PC-9 (cell line): ENCODE data around the gene GNG8. TPM values are rescaled to one million over a fixed set of nuclear protein-coding genes. Genes with fewer than 3 reads are reported as not detected.

Experiments
- BruUV-seq: library from RNA; stranded (reverse); fragments of 400-500 nt; replicated peaks from 2 replicates; lab custom pipeline; 2021; lab: Mats Ljungman, UMichigan
- CTCF ChIA-PET: fragments of 300-600 bp; sonication (Branson Sonifier 250); formaldehyde crosslinking; loops from one replicate; lab custom pipeline; 2022; ENCODE audit warnings: antibody characterized with exemption; lab: Charles Lee
- POLR2A ChIA-PET: fragments of 300-600 bp; sonication (Branson Sonifier 250); formaldehyde crosslinking; loops from one replicate; lab custom pipeline; 2022; ENCODE audit warnings: antibody characterized with exemption; ENCODE audit not compliant: unreplicated experiment; lab: Charles Lee
- DNase-seq, 2 experiments: peaks; one replicate each; pipeline versions ENCODE4 v3.0.0 to v3.0.0-alpha.2; 2015 to 2022; ENCODE audit warnings: mixed read lengths in 1 of 2
- H2AFZ ChIP-seq: fragments of 200-600 bp; sonication (generic); 2 replicates; pipeline ENCODE4 v1.8.1; 2017; ENCODE audit warnings: antibody characterized with exemption
- H3F3A ChIP-seq: fragments of 200-600 bp; sonication (generic); 2 replicates; pipeline ENCODE4 v1.8.1; 2017; ENCODE audit warnings: antibody characterized with exemption, mild to moderate bottlenecking, low read depth; ENCODE audit not compliant: insufficient read depth
- H3K27ac ChIP-seq: fragments of 200-600 bp; sonication (generic); 2 replicates; pipeline ENCODE4 v1.6.1; 2016; ENCODE audit warnings: mixed run types
- H3K27me3 ChIP-seq: fragments of 200-600 bp; sonication (generic); 2 replicates; pipeline ENCODE4 v1.6.1; 2016; ENCODE audit warnings: low read depth, mixed run types; ENCODE audit not compliant: insufficient read depth
- H3K36me3 ChIP-seq: fragments of 200-600 bp; sonication (generic); 2 replicates; pipeline ENCODE4 v1.6.1; 2016; ENCODE audit warnings: low read depth, mixed run types
- H3K4me1 ChIP-seq: fragments of 200-600 bp; sonication (generic); replicated peaks from 2 replicates; pipeline ENCODE4 v1.6.1; 2016; ENCODE audit warnings: mixed run types; ENCODE audit not compliant: insufficient read depth
- H3K4me2 ChIP-seq: fragments of 200-600 bp; sonication (generic); 2 replicates; pipeline ENCODE4 v1.6.1; 2017; ENCODE audit warnings: mixed run types
- H3K4me3 ChIP-seq: fragments of 200-600 bp; sonication (generic); 2 replicates; pipeline ENCODE4 v1.6.1; 2016; ENCODE audit warnings: mixed run types
- H3K79me2 ChIP-seq: fragments of 200-600 bp; sonication (generic); 2 replicates; pipeline ENCODE4 v1.6.1; 2017; ENCODE audit warnings: low read depth, mixed run types
- H3K9me2 ChIP-seq: fragments of 200-600 bp; sonication (generic); 2 replicates; pipeline ENCODE4 v1.8.1; 2017; ENCODE audit warnings: mild to moderate bottlenecking; ENCODE audit not compliant: insufficient read depth
- H3K9me3 ChIP-seq: fragments of 200-600 bp; sonication (generic); 2 replicates; pipeline ENCODE4 v1.8.1; 2016; ENCODE audit warnings: low read depth; ENCODE audit not compliant: insufficient read depth
- H4K20me1 ChIP-seq: fragments of 200-600 bp; sonication (generic); 2 replicates; pipeline ENCODE4 v1.8.1; 2017; ENCODE audit not compliant: insufficient read depth
- EZH2 ChIP-seq: fragments of 200-600 bp; sonication (generic); IDR thresholded peaks from 2 replicates; pipeline ENCODE4 v1.8.0; 2017; ENCODE audit warnings: antibody characterized with exemption, low read depth
- intact Hi-C: fragments of 100-400 bp; cut with micrococcal nuclease; formaldehyde crosslinking; loops from one replicate; pipeline ENCODE4 v1.10.0; 2022; ENCODE audit not compliant: unreplicated experiment
- total RNA-seq: library from RNA; stranded (reverse); gene quantifications from 2 replicates; pipeline ENCODE4 v1.2.3, GENCODE V29; 2021
- TF ChIP-seq, protein P1 (sequence below): fragments of 200-600 bp; sonication (generic); conservative IDR thresholded peaks from 2 replicates; pipeline ENCODE4 v1.6.1; 2017; ENCODE audit warnings: mixed run types, antibody characterized with exemption, mild to moderate bottlenecking, moderate library complexity

Gene GNG8
- total RNA-seq, 1 experiment from 2014 or later = not detected

GRCh38 chr19:46633130-46633529 is 2.9 kb downstream of the GNG8 start:
- intact Hi-C loops = no loop called here
- Histone ChIP-seq H3K27me3 (peaks cover 64% of the 10 kb centered on the region), H3K9me3 (no peaks in the 10 kb centered on the region), H4K20me1 (no peaks in the 10 kb centered on the region), H3K9me2 (no peaks in the 10 kb centered on the region), H3K27ac (no peak overlapping the region), H3F3A (no peaks in the 10 kb centered on the region; the same call in 1 of the 2 replicates), H3K79me2 (no peaks in the 10 kb centered on the region), H2AFZ (no peak overlapping the region), H3K4me2 (peak overlapping the region; percentile 93), H3K4me3 (no peak overlapping the region; the same call in 1 of the 2 replicates), H3K36me3 (no peaks in the 10 kb centered on the region), H3K4me1 (peaks cover 8% of the 10 kb centered on the region)
- TF ChIP-seq, protein P1, sequence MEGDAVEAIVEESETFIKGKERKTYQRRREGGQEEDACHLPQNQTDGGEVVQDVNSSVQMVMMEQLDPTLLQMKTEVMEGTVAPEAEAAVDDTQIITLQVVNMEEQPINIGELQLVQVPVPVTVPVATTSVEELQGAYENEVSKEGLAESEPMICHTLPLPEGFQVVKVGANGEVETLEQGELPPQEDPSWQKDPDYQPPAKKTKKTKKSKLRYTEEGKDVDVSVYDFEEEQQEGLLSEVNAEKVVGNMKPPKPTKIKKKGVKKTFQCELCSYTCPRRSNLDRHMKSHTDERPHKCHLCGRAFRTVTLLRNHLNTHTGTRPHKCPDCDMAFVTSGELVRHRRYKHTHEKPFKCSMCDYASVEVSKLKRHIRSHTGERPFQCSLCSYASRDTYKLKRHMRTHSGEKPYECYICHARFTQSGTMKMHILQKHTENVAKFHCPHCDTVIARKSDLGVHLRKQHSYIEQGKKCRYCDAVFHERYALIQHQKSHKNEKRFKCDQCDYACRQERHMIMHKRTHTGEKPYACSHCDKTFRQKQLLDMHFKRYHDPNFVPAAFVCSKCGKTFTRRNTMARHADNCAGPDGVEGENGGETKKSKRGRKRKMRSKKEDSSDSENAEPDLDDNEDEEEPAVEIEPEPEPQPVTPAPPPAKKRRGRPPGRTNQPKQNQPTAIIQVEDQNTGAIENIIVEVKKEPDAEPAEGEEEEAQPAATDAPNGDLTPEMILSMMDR = no peak
- no peak for TF ChIP-seq EZH2
- ChIA-PET CTCF (interaction anchor here (0.5 kb wide), 1 partner anchor 11 kb away, joined by 9 read pairs; no protein-coding TSS in a partner anchor), POLR2A (no interaction called here)
- BruUV-seq = no TSS peak
- no peak for DNase-seq

GRCh38 chr19:46631481-46631880 is 4.5 kb downstream of the GNG8 start:
- no peaks in the 10 kb centered on the region for H3K9me2 ChIP-seq
- intact Hi-C loops = no loop called here
- no TSS peak for BruUV-seq
- DNase-seq = no peak
- peaks cover 49% of the 10 kb centered on the region for H3K27me3 ChIP-seq
- H3F3A ChIP-seq = no peaks in the 10 kb centered on the region; the same call in 1 of the 2 replicates
- no peaks in the 10 kb centered on the region for H3K36me3 ChIP-seq
- no peaks in the 10 kb centered on the region for H3K9me3 ChIP-seq
- H3K4me2 ChIP-seq = no peak overlapping the region
- peaks cover 8% of the 10 kb centered on the region for H3K4me1 ChIP-seq
- ChIA-PET POLR2A (no interaction called here), CTCF (interaction anchor here (0.5 to 1.0 kb wide), 3 partner anchors 27 to 50 kb away, joined by 3 to 4 read pairs (median 3); partner anchors contain the start of gene DACT3)
- H3K4me3 ChIP-seq = no peak overlapping the region
- no peak overlapping the region for H2AFZ ChIP-seq
- no peaks in the 10 kb centered on the region for H3K79me2 ChIP-seq
- no peaks in the 10 kb centered on the region for H4K20me1 ChIP-seq
- H3K27ac ChIP-seq = no peak overlapping the region
- TF ChIP-seq, protein P1 = no peak
- TF ChIP-seq EZH2 = no peak

GRCh38 chr19:46630586-46631205 is 5.3 kb downstream of the GNG8 start:
- H3K4me1 ChIP-seq = peaks cover 8% of the 10 kb centered on the region
- no peaks in the 10 kb centered on the region for H4K20me1 ChIP-seq
- H3K4me2 ChIP-seq = no peak overlapping the region
- H3K9me3 ChIP-seq = no peaks in the 10 kb centered on the region
- H3F3A ChIP-seq = no peaks in the 10 kb centered on the region; the same call in 1 of the 2 replicates
- H3K36me3 ChIP-seq = no peaks in the 10 kb centered on the region
- POLR2A ChIA-PET = no interaction called here
- intact Hi-C loops = no loop called here
- H3K4me3 ChIP-seq = no peak overlapping the region
- DNase-seq = no peak
- BruUV-seq = no TSS peak
- CTCF ChIA-PET = interaction anchor here (1.0 kb wide), 2 partner anchors 20 to 30 kb away, joined by 3 to 5 read pairs; partner anchors contain the start of gene DACT3
- H3K9me2 ChIP-seq = no peaks in the 10 kb centered on the region
- no peaks in the 10 kb centered on the region for H3K79me2 ChIP-seq
- no peak overlapping the region for H3K27ac ChIP-seq
- no peak for TF ChIP-seq EZH2
- TF ChIP-seq, protein P1 = no peak
- H3K27me3 ChIP-seq = peaks cover 41% of the 10 kb centered on the region
- no peak overlapping the region for H2AFZ ChIP-seq
